ENCODE data around the gene UST. TPM values are rescaled to one million over a fixed set of nuclear protein-coding genes. Genes with fewer than 3 reads are reported as not detected.
"Not testable (repeated sequence)": the region's sequence is repeated elsewhere in the genome, so short reads cannot be mapped to it uniquely, and the experiment has no call there.

UST gene
- total RNA-seq, 2 experiments from 2014 or later = 3.7 to 4.9 TPM

DNA sequence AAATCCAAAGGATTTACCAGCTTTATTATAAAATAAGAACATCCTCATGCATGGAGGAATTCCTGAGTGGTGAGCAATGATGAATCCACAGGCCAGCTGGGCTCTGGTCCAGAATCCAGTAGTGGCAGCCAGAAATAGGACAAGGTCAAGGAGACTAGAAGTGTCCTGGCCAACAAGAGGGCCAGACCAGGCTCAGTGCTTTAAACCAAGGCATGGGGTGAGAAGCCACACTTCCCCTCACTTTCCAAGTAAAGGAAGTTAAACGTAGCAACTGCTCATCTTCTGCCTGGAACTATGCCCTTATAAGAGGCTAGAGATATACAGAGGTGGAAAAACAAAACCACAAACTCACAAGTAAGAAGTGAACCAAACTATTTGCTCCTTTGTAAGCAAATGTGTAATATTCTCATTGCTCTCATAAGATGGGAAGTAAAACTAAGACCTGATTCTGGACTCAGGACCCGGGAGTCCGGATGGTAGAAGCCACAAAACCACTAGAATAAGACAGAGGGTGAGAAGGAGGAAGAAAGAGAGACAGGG is 253.2 kb downstream of the UST start:
- Mint-ChIP-seq H3K27ac (no peak overlapping the region), H3K4me3 (no peak overlapping the region), H3K36me3 (peaks cover 11% of the 10 kb centered on the region), H3K27me3 (no peaks in the 10 kb centered on the region), H3K9me3 (peaks cover 14% of the 10 kb centered on the region), H3K4me1 (ENCODE audit: low read depth) (peaks cover 16% of the 10 kb centered on the region)
- ChIA-PET POLR2A (no interaction called here), CTCF (interaction anchor here (0.6 kb wide), 1 partner anchor 17 kb away, joined by 3 read pairs; no protein-coding TSS in a partner anchor)
- intact Hi-C loops (cut with micrococcal nuclease) = no loop called here
- no peak for DNase-seq

DNA sequence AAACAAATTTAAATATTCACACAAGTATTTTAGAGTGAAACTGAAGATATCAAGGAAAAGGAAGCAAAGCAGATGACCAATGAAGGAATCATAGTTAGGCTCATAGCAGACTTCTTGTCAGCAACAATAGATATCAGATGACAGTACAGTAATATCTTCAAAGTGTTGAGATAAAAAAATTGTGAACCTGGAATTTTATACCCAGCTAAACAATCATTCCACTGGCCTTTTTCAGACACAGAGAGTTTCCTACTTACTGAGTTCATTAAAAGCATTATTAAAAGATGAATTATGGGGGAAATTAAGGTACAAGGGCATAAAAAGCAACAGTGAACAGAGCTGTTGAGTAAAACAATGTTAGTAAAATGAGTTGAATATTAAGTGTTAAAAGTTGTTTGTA is 254.6 kb downstream of the UST start:
- Mint-ChIP-seq H3K27me3 (no peaks in the 10 kb centered on the region), H3K36me3 (peaks cover 13% of the 10 kb centered on the region), H3K27ac (no peak overlapping the region), H3K4me3 (no peak overlapping the region), H3K9me3 (peaks cover 19% of the 10 kb centered on the region), H3K4me1 (ENCODE audit: low read depth) (peaks cover 16% of the 10 kb centered on the region)
- intact Hi-C loops (cut with micrococcal nuclease) = no loop called here
- DNase-seq = no peak
- ChIA-PET CTCF (no interaction called here), POLR2A (no interaction called here)

DNA sequence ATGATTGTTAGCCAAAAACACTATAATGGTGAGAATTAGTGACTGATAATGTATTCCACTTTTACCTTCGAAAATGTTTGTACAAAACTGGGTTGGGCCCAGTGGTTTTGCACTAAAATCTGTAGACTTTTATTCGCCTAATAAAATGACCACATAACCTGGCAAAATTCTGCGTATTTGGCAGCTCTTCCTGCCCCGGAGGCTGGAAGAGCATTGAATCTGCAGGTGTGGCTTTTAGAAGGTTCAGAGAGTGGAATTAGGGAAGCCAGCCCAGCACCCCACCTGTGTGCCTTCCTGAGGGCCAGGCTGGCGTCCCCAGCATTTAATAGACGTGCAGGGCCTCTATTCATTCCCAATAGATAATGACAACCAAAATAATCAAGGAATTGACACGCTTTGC is 256.7 kb downstream of the UST start:
- CTCF ChIA-PET = interaction anchor here (0.8 kb wide), 1 partner anchor 428 kb away, joined by 3 read pairs; no protein-coding TSS in a partner anchor
- POLR2A ChIA-PET = no interaction called here

GRCh38 chr6:149004664-149005063 is 257.8 kb downstream of the UST start:
- peaks cover 18% of the 10 kb centered on the region for H3K36me3 Mint-ChIP-seq
- H3K27ac Mint-ChIP-seq = no peak overlapping the region
- intact Hi-C loops (cut with micrococcal nuclease) = no loop called here
- H3K9me3 Mint-ChIP-seq = peaks cover 19% of the 10 kb centered on the region
- ChIA-PET POLR2A (no interaction called here), CTCF (interaction anchor here (0.6 kb wide), 1 partner anchor 21 kb away, joined by 4 read pairs; no protein-coding TSS in a partner anchor)
- H3K27me3 Mint-ChIP-seq = no peaks in the 10 kb centered on the region
- no peak for DNase-seq
- peaks cover 9% of the 10 kb centered on the region for H3K4me1 Mint-ChIP-seq (ENCODE audit: low read depth)
- H3K4me3 Mint-ChIP-seq = no peak overlapping the region

More for the DNA sequence above, 256.7 kb downstream of the UST start:
- intact Hi-C loops (cut with micrococcal nuclease) = no loop called here
- Mint-ChIP-seq H3K4me1 (ENCODE audit: low read depth) (peaks cover 12% of the 10 kb centered on the region), H3K36me3 (peaks cover 18% of the 10 kb centered on the region), H3K9me3 (peaks cover 19% of the 10 kb centered on the region), H3K4me3 (no peak overlapping the region), H3K27me3 (no peaks in the 10 kb centered on the region), H3K27ac (no peak overlapping the region)
- DNase-seq = no peak

GRCh38 chr6:149006236-149006635 is 259.4 kb downstream of the UST start:
- CTCF ChIA-PET; H3K27ac Mint-ChIP-seq; intact Hi-C loops (cut with micrococcal nuclease); H3K9me3 Mint-ChIP-seq; H3K4me3 Mint-ChIP-seq; H3K27me3 Mint-ChIP-seq; DNase-seq; H3K4me1 Mint-ChIP-seq (ENCODE audit: low read depth); POLR2A ChIA-PET: not testable (repeated sequence)
- peaks cover 10% of the 10 kb centered on the region for H3K36me3 Mint-ChIP-seq

- no peak overlapping the region for H3K27ac Mint-ChIP-seq
- H3K36me3 Mint-ChIP-seq = peaks cover 7% of the 10 kb centered on the region
- POLR2A ChIA-PET = no interaction called here
- H3K4me3 Mint-ChIP-seq = no peak overlapping the region
- CTCF ChIA-PET = no interaction called here
- H3K4me1 Mint-ChIP-seq (ENCODE audit: low read depth) = no peaks in the 10 kb centered on the region
- H3K27me3 Mint-ChIP-seq = no peaks in the 10 kb centered on the region
- no peak for DNase-seq
- H3K9me3 Mint-ChIP-seq = peaks cover 5% of the 10 kb centered on the region
- intact Hi-C loops (cut with micrococcal nuclease) = no loop called here
These were observed 259.8 kb downstream of the UST start for GRCh38 chr6:149006671-149007070.

DNA sequence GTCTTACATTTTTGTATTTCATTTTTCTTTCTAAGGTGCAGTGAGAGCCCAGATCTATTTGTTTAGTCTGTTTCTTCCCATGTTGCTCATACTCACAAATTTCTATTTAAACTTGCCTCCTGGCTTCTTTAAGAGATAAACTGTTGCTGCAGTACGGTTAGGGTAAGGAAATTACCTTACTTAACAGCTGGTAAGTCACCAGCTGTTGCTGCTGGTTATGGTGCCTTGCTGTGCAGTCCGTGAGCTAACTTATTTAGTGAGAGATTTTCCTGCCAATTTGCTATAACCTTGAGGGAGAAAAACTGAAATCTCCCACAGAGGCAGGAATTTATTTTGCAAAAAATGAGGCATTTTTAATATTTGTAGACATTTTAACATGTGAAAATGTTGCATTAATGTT is 261.0 kb downstream of the UST start:
- Mint-ChIP-seq H3K4me3 (no peak overlapping the region), H3K27me3 (no peaks in the 10 kb centered on the region), H3K27ac (no peak overlapping the region), H3K36me3 (peaks cover 7% of the 10 kb centered on the region), H3K4me1 (ENCODE audit: low read depth) (no peaks in the 10 kb centered on the region), H3K9me3 (peaks cover 5% of the 10 kb centered on the region)
- CTCF ChIA-PET = no interaction called here
- DNase-seq = no peak
- intact Hi-C loops (cut with micrococcal nuclease) = no loop called here
- POLR2A ChIA-PET = no interaction called here

DNA sequence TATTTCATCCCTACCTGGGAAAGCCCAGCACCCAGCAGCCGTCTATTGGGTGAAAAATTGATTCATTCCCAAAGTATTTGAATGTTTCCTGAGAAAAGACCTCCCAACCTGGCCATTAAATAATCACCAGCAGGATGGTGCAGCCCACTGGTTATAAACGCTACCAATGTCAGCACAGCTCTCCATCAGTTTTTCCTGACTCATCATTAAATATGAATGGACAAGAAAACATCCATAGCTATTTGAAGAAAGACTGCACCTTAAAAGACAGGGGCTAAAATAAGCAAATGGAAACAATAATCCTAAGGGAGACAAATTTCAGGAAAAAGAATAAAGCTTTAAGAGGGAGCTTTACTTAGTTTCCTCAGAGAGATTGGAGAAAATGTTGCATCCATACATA is 261.9 kb downstream of the UST start:
- intact Hi-C loops (cut with micrococcal nuclease) = no loop called here
- H3K27ac Mint-ChIP-seq = no peak overlapping the region
- no peaks in the 10 kb centered on the region for H3K4me1 Mint-ChIP-seq (ENCODE audit: low read depth)
- H3K36me3 Mint-ChIP-seq = peaks cover 7% of the 10 kb centered on the region
- no peak for DNase-seq
- CTCF ChIA-PET = no interaction called here
- POLR2A ChIA-PET = no interaction called here
- H3K9me3 Mint-ChIP-seq = peaks cover 5% of the 10 kb centered on the region
- H3K4me3 Mint-ChIP-seq = no peak overlapping the region
- H3K27me3 Mint-ChIP-seq = no peaks in the 10 kb centered on the region

GRCh38 chr6:149012040-149012545 is 265.3 kb downstream of the UST start:
- no peak for DNase-seq
- Mint-ChIP-seq H3K27ac (no peak overlapping the region), H3K9me3 (no peaks in the 10 kb centered on the region), H3K4me3 (no peak overlapping the region), H3K4me1 (ENCODE audit: low read depth) (no peaks in the 10 kb centered on the region), H3K27me3 (no peaks in the 10 kb centered on the region), H3K36me3 (no peaks in the 10 kb centered on the region)
- CTCF ChIA-PET = no interaction called here
- intact Hi-C loops (cut with micrococcal nuclease) = no loop called here
- POLR2A ChIA-PET = interaction anchor here (0.5 kb wide), 1 partner anchor 377 kb away, joined by 3 read pairs; no protein-coding TSS in a partner anchor

DNA sequence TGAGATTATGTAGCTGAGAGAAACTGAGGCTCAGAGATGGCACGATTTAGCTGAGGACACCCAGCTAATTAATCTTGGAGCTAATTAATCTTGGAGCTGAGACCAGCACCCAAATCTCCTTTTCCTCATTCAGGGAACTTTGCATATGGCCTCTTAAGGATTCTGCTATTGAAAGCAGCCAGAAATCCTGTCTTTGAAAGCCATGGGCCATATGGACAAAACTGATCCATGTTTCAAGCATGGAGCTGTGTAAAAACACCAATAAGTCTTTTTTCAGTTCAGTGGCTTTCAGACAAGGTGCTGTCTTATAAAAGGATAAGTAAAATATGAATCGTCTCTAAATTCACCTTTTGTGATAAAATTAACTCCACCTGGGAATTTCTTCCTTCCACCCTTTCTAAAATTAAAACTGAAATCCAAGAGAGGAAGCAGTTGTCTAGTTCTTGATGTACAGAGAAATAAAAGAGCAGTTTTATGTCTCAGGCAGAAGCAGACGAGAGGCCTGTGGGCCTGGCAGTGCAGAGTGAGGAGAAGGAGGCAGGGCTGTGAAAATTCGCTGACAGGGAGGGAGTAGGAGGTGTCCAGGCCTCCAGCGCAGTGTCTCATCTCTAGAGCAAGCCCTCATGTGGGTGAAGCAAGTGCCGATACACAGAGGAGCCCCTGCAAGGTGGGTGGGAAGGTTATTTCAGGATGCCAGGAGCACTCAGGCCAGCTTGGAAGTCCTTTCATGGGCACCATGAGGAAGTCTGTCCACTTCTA is 266.9 kb downstream of the UST start:
- no peak overlapping the region for H3K4me3 Mint-ChIP-seq
- POLR2A ChIA-PET = interaction anchor here (0.6 kb wide), 1 partner anchor 131 kb away, joined by 3 read pairs; no protein-coding TSS in a partner anchor

GRCh38 chr6:149014631-149015534 is 268.1 kb downstream of the UST start:
- no peak overlapping the region for H3K4me3 Mint-ChIP-seq
- no peaks in the 10 kb centered on the region for H3K4me1 Mint-ChIP-seq (ENCODE audit: low read depth)
- no peaks in the 10 kb centered on the region for H3K9me3 Mint-ChIP-seq
- POLR2A ChIA-PET = no interaction called here
- H3K36me3 Mint-ChIP-seq = no peaks in the 10 kb centered on the region
- no peaks in the 10 kb centered on the region for H3K27me3 Mint-ChIP-seq
- no peak overlapping the region for H3K27ac Mint-ChIP-seq
- intact Hi-C loops (cut with micrococcal nuclease) = no loop called here
- no peak for DNase-seq
- CTCF ChIA-PET = no interaction called here

More for the DNA sequence above, 266.9 kb downstream of the UST start:
- Mint-ChIP-seq H3K27me3 (no peaks in the 10 kb centered on the region), H3K36me3 (no peaks in the 10 kb centered on the region), H3K27ac (no peak overlapping the region), H3K9me3 (no peaks in the 10 kb centered on the region), H3K4me1 (ENCODE audit: low read depth) (no peaks in the 10 kb centered on the region)
- no peak for DNase-seq
- CTCF ChIA-PET = no interaction called here
- intact Hi-C loops (cut with micrococcal nuclease) = no loop called here
